Cerebellar cortex (tissue), 1 donor: Measurements from ENCODE around the gene NCEH1.
"Not testable (repeated sequence)": the region's sequence is repeated elsewhere in the genome, so short reads cannot be mapped to it uniquely, and the experiment has no call there.

Source experiments
- DNase-seq: peaks from one replicate; pipeline ENCODE4 v3.0.0-alpha.2; 2015; ENCODE audit warnings: low spot score

The NCEH1 gene

GRCh38 chr3:172710664-172711453 lies at the start of gene NCEH1:
TSS of gene NCEH1 (minus strand) at chr3:172711067. CDS start at chr3:172710984, 83 bp downstream.
- DNase-seq = peak; percentile 98

GRCh38 chr3:172760416-172760815 lies 49.5 kb upstream of the NCEH1 start:
- not testable (repeated sequence) for DNase-seq

GRCh38 chr3:172753125-172753524 lies 42.3 kb upstream of the NCEH1 start:
- DNase-seq = no peak

GRCh38 chr3:172752651-172753050 lies 41.8 kb upstream of the NCEH1 start:
- no peak for DNase-seq

- peak; percentile 16 for DNase-seq
These were observed 40.4 kb upstream of the NCEH1 start for GRCh38 chr3:172751175-172751704.

- peak; percentile 100 for DNase-seq
These were observed 39.7 kb upstream of the NCEH1 start, which contains the start of gene ECT2 for GRCh38 chr3:172750368-172751174. TSS of gene ECT2 (plus strand) at chr3:172750726. CDS start at chr3:172754531, 3,805 bp downstream.

- no peak for DNase-seq
These were observed 39.2 kb upstream of the NCEH1 start for GRCh38 chr3:172750069-172750367.

GRCh38 chr3:172749230-172749965 lies 38.5 kb upstream of the NCEH1 start:
- DNase-seq = peak; percentile 8

- no peak for DNase-seq
These were observed 35.6 kb upstream of the NCEH1 start for GRCh38 chr3:172746475-172746874.

- DNase-seq = no peak
These were observed 28.6 kb upstream of the NCEH1 start for GRCh38 chr3:172739462-172739861.

- no peak for DNase-seq
These were observed 24.1 kb upstream of the NCEH1 start for GRCh38 chr3:172735014-172735413.

GRCh38 chr3:172726380-172726779 lies 15.5 kb upstream of the NCEH1 start:
- DNase-seq = no peak

- not testable (repeated sequence) for DNase-seq
These were observed 11.7 kb upstream of the NCEH1 start for GRCh38 chr3:172722536-172723040.

GRCh38 chr3:172717493-172718088 lies 6.7 kb upstream of the NCEH1 start:
- DNase-seq = no peak

- DNase-seq = no peak
These were observed 5.6 kb upstream of the NCEH1 start for GRCh38 chr3:172716476-172716875.

- no peak for DNase-seq
These were observed 2.4 kb upstream of the NCEH1 start for GRCh38 chr3:172713316-172713715.

- no peak for DNase-seq
These were observed 558 bp upstream of the NCEH1 start for GRCh38 chr3:172711454-172711795.

GRCh38 chr3:172709774-172710663 lies 848 bp downstream of the NCEH1 start:
- DNase-seq = peak; percentile 77

- DNase-seq = no peak
These were observed 1.7 kb downstream of the NCEH1 start for GRCh38 chr3:172708921-172709773.

- no peak for DNase-seq
These were observed 2.9 kb downstream of the NCEH1 start for GRCh38 chr3:172707967-172708366.
